H9 (cell line): ENCODE data around the gene NANOS3. TPM values are rescaled to one million over a fixed set of nuclear protein-coding genes. Genes with fewer than 3 reads are reported as not detected.

Source experiments
- DNase-seq: peaks from one replicate; pipeline ENCODE4 v3.0.0-alpha.2; 2017
- H2AFZ ChIP-seq: one replicate; pipeline ENCODE4 v1.6.1; 2013; ENCODE audit warnings: mild to moderate bottlenecking, low read length, control low read depth, moderate library complexity
- H2AK5ac ChIP-seq: 2 replicates; pipeline ENCODE4 v1.6.1; 2013; ENCODE audit warnings: low read length, control low read depth, mixed read lengths; ENCODE audit not compliant: insufficient read length
- H2BK120ac ChIP-seq: one replicate; pipeline ENCODE4 v1.6.1; 2013; ENCODE audit warnings: low read depth, mild to moderate bottlenecking, low read length, control low read depth, inconsistent platforms; ENCODE audit not compliant: poor library complexity, severe bottlenecking
- H2BK12ac ChIP-seq: 2 replicates; pipeline ENCODE4 v1.6.1; 2013; ENCODE audit warnings: low read length, control low read depth, mixed read lengths, low read depth; ENCODE audit not compliant: insufficient read length
- H2BK15ac ChIP-seq: 2 replicates; pipeline ENCODE4 v1.6.1; 2013; ENCODE audit warnings: low read depth, low read length, control low read depth
- H2BK20ac ChIP-seq: one replicate; pipeline ENCODE4 v1.6.1; 2013; ENCODE audit warnings: low read depth, mild to moderate bottlenecking, low read length, control low read depth, inconsistent platforms; ENCODE audit not compliant: poor library complexity, severe bottlenecking
- H2BK5ac ChIP-seq: 2 replicates; pipeline ENCODE4 v1.6.1; 2013; ENCODE audit warnings: low read length, control low read depth, mixed read lengths; ENCODE audit not compliant: insufficient read length
- H3K14ac ChIP-seq: 2 replicates; pipeline ENCODE4 v1.6.1; 2013; ENCODE audit warnings: low read length, control low read depth; ENCODE audit not compliant: insufficient read depth
- H3K18ac ChIP-seq: 2 replicates; pipeline ENCODE4 v1.6.1; 2013; ENCODE audit warnings: low read depth, mild to moderate bottlenecking, mixed read lengths, low read length, control low read depth; ENCODE audit not compliant: insufficient read length
- H3K23ac ChIP-seq: 2 replicates; pipeline ENCODE4 v1.6.1; 2013; ENCODE audit warnings: low read length, control low read depth, mixed read lengths, low read depth; ENCODE audit not compliant: insufficient read length
- H3K23me2 ChIP-seq: 2 replicates; pipeline ENCODE4 v1.6.1; 2013; ENCODE audit warnings: low read depth, mild to moderate bottlenecking, mixed read lengths, low read length, control low read depth; ENCODE audit not compliant: insufficient read length, poor library complexity, severe bottlenecking
- H3K27ac ChIP-seq: 2 replicates; pipeline ENCODE4 v1.5.1; 2013; ENCODE audit warnings: low read length, control low read depth, mixed read lengths, low read depth; ENCODE audit not compliant: insufficient read length
- H3K27me3 ChIP-seq: 2 replicates; pipeline ENCODE4 v1.6.1; 2013; ENCODE audit warnings: low read length, control low read depth, inconsistent platforms; ENCODE audit not compliant: insufficient read depth
- H3K4ac ChIP-seq: 2 replicates; pipeline ENCODE4 v1.6.1; 2013; ENCODE audit warnings: low read depth, mild to moderate bottlenecking, control low read depth, inconsistent platforms, low read length, moderate library complexity
- H3K4me1 ChIP-seq: 2 replicates; pipeline ENCODE4 v1.6.1; 2013; ENCODE audit warnings: low read length, control low read depth, inconsistent platforms; ENCODE audit not compliant: insufficient read depth
- H3K4me2 ChIP-seq: 2 replicates; pipeline ENCODE4 v1.6.1; 2013; ENCODE audit warnings: low read length, control low read depth, mixed read lengths; ENCODE audit not compliant: insufficient read length, insufficient read depth
- H3K56ac ChIP-seq: 2 replicates; pipeline ENCODE4 v1.6.1; 2013; ENCODE audit warnings: low read depth, mild to moderate bottlenecking, mixed read lengths, low read length, control low read depth; ENCODE audit not compliant: insufficient read length
- H3K79me1 ChIP-seq: 2 replicates; pipeline ENCODE4 v1.6.1; 2013; ENCODE audit warnings: low read depth, mild to moderate bottlenecking, moderate library complexity, low read length, control low read depth, inconsistent platforms; ENCODE audit not compliant: insufficient read depth, poor library complexity, severe bottlenecking
- H3K79me2 ChIP-seq: 2 replicates; pipeline ENCODE4 v1.6.1; 2013; ENCODE audit warnings: low read length, control low read depth, inconsistent platforms; ENCODE audit not compliant: insufficient read depth
- H3K9ac ChIP-seq: 2 replicates; pipeline ENCODE4 v1.6.1; 2013; ENCODE audit warnings: low read length, control low read depth, mixed read lengths; ENCODE audit not compliant: insufficient read length; ENCODE audit errors: extremely low read depth
- H3K9me3 ChIP-seq: one replicate; pipeline ENCODE4 v1.6.1; 2013; ENCODE audit warnings: low read depth, low read length, inconsistent platforms; ENCODE audit not compliant: control insufficient read depth
- H3T11ph ChIP-seq: one replicate; pipeline ENCODE4 v1.6.1; 2013; ENCODE audit warnings: mild to moderate bottlenecking, low read length, control low read depth, inconsistent platforms
- H4K20me1 ChIP-seq: one replicate; pipeline ENCODE4 v1.6.1; 2013; ENCODE audit not compliant: control insufficient read depth, insufficient read length, insufficient read depth
- H4K5ac ChIP-seq: 2 replicates; pipeline ENCODE4 v1.6.1; 2013; ENCODE audit warnings: low read depth, mild to moderate bottlenecking, mixed read lengths, low read length, control low read depth; ENCODE audit not compliant: insufficient read length
- H4K8ac ChIP-seq: replicated peaks from 2 replicates; pipeline ENCODE4 v1.6.1; 2013; ENCODE audit warnings: low read length, control low read depth, mixed read lengths, low read depth; ENCODE audit not compliant: insufficient read length
- H4K91ac ChIP-seq: 2 replicates; pipeline ENCODE4 v1.6.1; 2013; ENCODE audit warnings: low read depth, mild to moderate bottlenecking, moderate library complexity, mixed read lengths, low read length, control low read depth; ENCODE audit not compliant: insufficient read length
- H3K27ac Mint-ChIP-seq, 3 experiments: 2 replicates in 2 of 3; 3 replicates in 1 of 3; pipeline ENCODE4 v1.8.0; 2020 to 2021; ENCODE audit warnings: mixed read lengths in 3 of 3, mild to moderate bottlenecking in 1 of 3, moderate library complexity in 1 of 3
- H3K27me3 Mint-ChIP-seq: 2 replicates; pipeline ENCODE4 v1.8.0; 2021; ENCODE audit warnings: low read depth, mild to moderate bottlenecking, moderate library complexity, mixed read lengths
- H3K36me3 Mint-ChIP-seq, 3 experiments: 2 replicates in 2 of 3; 3 replicates in 1 of 3; pipeline ENCODE4 v1.8.0; 2020 to 2021; ENCODE audit warnings: low read depth in 3 of 3, mixed read lengths in 3 of 3; ENCODE audit not compliant: insufficient read depth in 1 of 3
- H3K4me1 Mint-ChIP-seq, 2 experiments: 2 replicates each; pipeline ENCODE4 v1.8.0; 2020; ENCODE audit warnings: mixed read lengths in 2 of 2
- H3K4me3 Mint-ChIP-seq, 2 experiments: 2 replicates in 1 of 2; 3 replicates in 1 of 2; pipeline ENCODE4 v1.8.0; 2020 to 2021; ENCODE audit warnings: mild to moderate bottlenecking in 2 of 2, mixed read lengths in 2 of 2, moderate library complexity in 1 of 2
- H3K9me3 Mint-ChIP-seq, 2 experiments: 2 replicates in 1 of 2; 3 replicates in 1 of 2; pipeline ENCODE4 v1.8.0; 2020; ENCODE audit warnings: mild to moderate bottlenecking in 2 of 2, mixed read lengths in 2 of 2, moderate library complexity in 1 of 2
- WGBS: extraction: QIAGEN DNeasy Blood & Tissue Kit; methylation state at CpG from one replicate; pipeline ENCODE4 v1.1.7; 2013; ENCODE audit warnings: missing lambda C conversion rate, low lambda C conversion rate, mixed read lengths; ENCODE audit not compliant: insufficient read length; ENCODE audit errors: extremely low coverage; 5-methylcytosine and 5-hydroxymethylcytosine counted together
- total RNA-seq: library from RNA; stranded (reverse); gene quantifications from 2 replicates; pipeline ENCODE4 v1.2.1, GENCODE V29; 2021
- TF ChIP-seq, protein P1 (sequence below): fragments of 200-600 bp; sonication (generic); conservative IDR thresholded peaks from 3 replicates; pipeline ENCODE4 v1.8.0; 2021; ENCODE audit warnings: antibody characterized with exemption, mild to moderate bottlenecking

Gene NANOS3
- total RNA-seq, 1 experiment from 2014 or later: not detected

DNA sequence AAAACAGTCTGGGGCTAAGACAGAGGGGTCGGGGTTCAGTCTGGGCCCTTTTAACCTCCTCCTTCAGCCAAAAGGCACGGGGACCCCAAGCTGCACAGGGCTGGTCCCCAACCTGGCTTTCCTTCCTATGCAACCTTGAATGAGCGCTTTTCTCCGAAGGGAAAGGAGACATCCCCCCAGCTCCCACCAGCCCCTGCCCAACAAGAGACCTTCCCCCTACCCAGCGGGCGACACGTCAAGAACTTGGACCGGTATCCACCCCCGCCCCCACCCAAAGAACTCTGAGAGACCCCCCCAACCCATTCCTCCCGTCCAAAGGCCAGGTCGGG, 35.0 kb upstream of the NANOS3 start:
- Histone ChIP-seq H3K27me3 (no peaks in the 10 kb centered on the region), H3K4me1 (peaks cover 2% of the 10 kb centered on the region; the same call in 1 of the 2 replicates), H2BK5ac (no peak overlapping the region), H3T11ph (no peak overlapping the region), H4K20me1 (no peaks in the 10 kb centered on the region), H3K14ac (no peak overlapping the region), H2BK15ac (no peak overlapping the region), H4K5ac (no peak overlapping the region), H3K79me2 (no peaks in the 10 kb centered on the region; the same call in 1 of the 2 replicates), H3K9me3 (no peaks in the 10 kb centered on the region), H3K9ac (no peak overlapping the region), H3K56ac (no peak overlapping the region), H4K91ac (no peak overlapping the region), H3K23me2 (peaks cover 10% of the 10 kb centered on the region), H2BK20ac (no peak overlapping the region), H3K18ac (no peak overlapping the region), H3K4ac (no peak overlapping the region), H3K4me2 (peak overlapping the region; percentile 51), H4K8ac (no peak overlapping the region), H2AK5ac (no peak overlapping the region), H3K27ac (no peak overlapping the region), H2AFZ (no peak overlapping the region), H2BK120ac (no peak overlapping the region), H3K23ac (no peak overlapping the region), H3K79me1 (no peaks in the 10 kb centered on the region), H2BK12ac (no peak overlapping the region)
- WGBS: no CpG with 5 or more reads among the region's 11 CpGs
- no peaks in the 10 kb centered on the region for H3K27me3 Mint-ChIP-seq
- peak overlapping the region in 1 of 3 experiments; percentile 70; a peak in 1 of 7 replicates for H3K27ac Mint-ChIP-seq
- no peaks in the 10 kb centered on the region; a peak in 1 of 5 replicates for H3K9me3 Mint-ChIP-seq
- DNase-seq: peak; percentile 32
- TF ChIP-seq, protein P1, sequence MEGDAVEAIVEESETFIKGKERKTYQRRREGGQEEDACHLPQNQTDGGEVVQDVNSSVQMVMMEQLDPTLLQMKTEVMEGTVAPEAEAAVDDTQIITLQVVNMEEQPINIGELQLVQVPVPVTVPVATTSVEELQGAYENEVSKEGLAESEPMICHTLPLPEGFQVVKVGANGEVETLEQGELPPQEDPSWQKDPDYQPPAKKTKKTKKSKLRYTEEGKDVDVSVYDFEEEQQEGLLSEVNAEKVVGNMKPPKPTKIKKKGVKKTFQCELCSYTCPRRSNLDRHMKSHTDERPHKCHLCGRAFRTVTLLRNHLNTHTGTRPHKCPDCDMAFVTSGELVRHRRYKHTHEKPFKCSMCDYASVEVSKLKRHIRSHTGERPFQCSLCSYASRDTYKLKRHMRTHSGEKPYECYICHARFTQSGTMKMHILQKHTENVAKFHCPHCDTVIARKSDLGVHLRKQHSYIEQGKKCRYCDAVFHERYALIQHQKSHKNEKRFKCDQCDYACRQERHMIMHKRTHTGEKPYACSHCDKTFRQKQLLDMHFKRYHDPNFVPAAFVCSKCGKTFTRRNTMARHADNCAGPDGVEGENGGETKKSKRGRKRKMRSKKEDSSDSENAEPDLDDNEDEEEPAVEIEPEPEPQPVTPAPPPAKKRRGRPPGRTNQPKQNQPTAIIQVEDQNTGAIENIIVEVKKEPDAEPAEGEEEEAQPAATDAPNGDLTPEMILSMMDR: no peak
- no peaks in the 10 kb centered on the region; a peak in 2 of 7 replicates for H3K36me3 Mint-ChIP-seq
- H3K4me3 Mint-ChIP-seq: peak overlapping the region; percentile 74 to 90
- H3K4me1 Mint-ChIP-seq: peaks cover 28 to 49% of the 10 kb centered on the region in 2 experiments
